Stomach (tissue), 4 donors: ENCODE results near the gene PRKX.

Experiments
- CTCF ChIP-seq, 7 experiments: fragments of 450-650 bp in 4 of 7; fragments of 200-600 bp in 3 of 7; sonication (generic) in 3 of 7; IDR thresholded peaks; one replicate each; pipeline ENCODE4 v1.5.1; 2016 to 2019; ENCODE audit warnings: antibody characterized with exemption in 7 of 7, control low read depth in 2 of 7, mild to moderate bottlenecking in 1 of 7
- POLR2A ChIP-seq, 4 donors: fragments of 450-650 bp; IDR thresholded peaks; one replicate each; pipeline ENCODE4 v1.6.1; 2016; ENCODE audit warnings: antibody characterized with exemption in 4 of 4, control low read depth in 2 of 4, mild to moderate bottlenecking in 1 of 4, moderate library complexity in 1 of 4
- POLR2AphosphoS5 ChIP-seq, 3 donors: sonication (generic); formaldehyde crosslinking; IDR thresholded peaks; one replicate each; pipeline ENCODE4 v1.6.1; 2016; ENCODE audit warnings: antibody characterized with exemption in 3 of 3

DNA sequence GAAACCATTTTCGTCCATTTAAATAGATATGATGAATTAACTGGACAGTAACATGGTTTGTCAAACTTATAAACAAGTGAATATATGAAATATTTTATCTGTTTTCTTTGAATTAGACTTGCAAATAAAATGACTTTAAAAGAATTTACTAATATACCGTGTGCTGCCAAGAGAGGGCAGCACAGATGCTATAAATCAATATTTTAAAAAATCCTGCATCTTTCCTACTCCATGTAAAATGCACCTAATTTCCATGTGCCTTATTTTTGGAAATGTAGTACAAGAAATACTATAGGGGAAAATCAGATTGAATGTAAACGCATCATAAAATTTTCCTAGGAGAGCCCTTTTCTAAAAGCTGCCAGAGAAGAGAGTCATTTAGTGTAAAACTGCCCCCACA, 62.2 kb downstream of the PRKX start:
- TF ChIP-seq CTCF (IDR thresholded peaks at IDR 0.05), result peak in 4 of 7 experiments; percentile 19 to 56 (median 35)
- no peak for TF ChIP-seq POLR2AphosphoS5 (IDR thresholded peaks at IDR 0.05)
- TF ChIP-seq POLR2A (IDR thresholded peaks at IDR 0.05), result no peak
